ENCODE measurements around the gene DOP1A.

The DOP1A gene

GRCh38 chr6:83126223-83126622 lies 58.8 kb downstream of the DOP1A start:
- Histone ChIP-seq H3K36me3 (ENCODE audit: insufficient read depth, low read depth, low read length) (peaks cover 91% of the 10 kb centered on the region), H3K4me3 (ENCODE audit: low read length) (no peak overlapping the region), H3K9ac (ENCODE audit: low read depth, low read length) (no peak overlapping the region), H3K27me3 (ENCODE audit: insufficient read depth, low read length) (no peaks in the 10 kb centered on the region), H3K4me1 (ENCODE audit: insufficient read depth, low read length) (peaks cover 11% of the 10 kb centered on the region), H3K27ac (ENCODE audit: low read length) (peak overlapping the region; percentile 70), H3K9me3 (ENCODE audit: insufficient read depth, low read depth, low read length) (no peaks in the 10 kb centered on the region)

- Histone ChIP-seq H3K27ac (ENCODE audit: low read length) (peak overlapping the region; percentile 70), H3K9ac (ENCODE audit: low read depth, low read length) (no peak overlapping the region), H3K27me3 (ENCODE audit: insufficient read depth, low read length) (no peaks in the 10 kb centered on the region), H3K9me3 (ENCODE audit: insufficient read depth, low read depth, low read length) (no peaks in the 10 kb centered on the region), H3K4me1 (ENCODE audit: insufficient read depth, low read length) (peaks cover 11% of the 10 kb centered on the region), H3K4me3 (ENCODE audit: low read length) (no peak overlapping the region), H3K36me3 (ENCODE audit: insufficient read depth, low read depth, low read length) (peaks cover 94% of the 10 kb centered on the region)
These were observed 59.3 kb downstream of the DOP1A start for GRCh38 chr6:83126807-83127206.

GRCh38 chr6:83127258-83127657 lies 59.8 kb downstream of the DOP1A start:
- Histone ChIP-seq H3K36me3 (ENCODE audit: insufficient read depth, low read depth, low read length) (peaks cover 94% of the 10 kb centered on the region), H3K27me3 (ENCODE audit: insufficient read depth, low read length) (no peaks in the 10 kb centered on the region), H3K27ac (ENCODE audit: low read length) (no peak overlapping the region), H3K9me3 (ENCODE audit: insufficient read depth, low read depth, low read length) (no peaks in the 10 kb centered on the region), H3K9ac (ENCODE audit: low read depth, low read length) (no peak overlapping the region), H3K4me1 (ENCODE audit: insufficient read depth, low read length) (peaks cover 11% of the 10 kb centered on the region), H3K4me3 (ENCODE audit: low read length) (no peak overlapping the region)

- no peaks in the 10 kb centered on the region for H3K27me3 ChIP-seq (ENCODE audit: insufficient read depth, low read length)
- no peak overlapping the region for H3K9ac ChIP-seq (ENCODE audit: low read depth, low read length)
- peaks cover 95% of the 10 kb centered on the region for H3K36me3 ChIP-seq (ENCODE audit: insufficient read depth, low read depth, low read length)
- peaks cover 11% of the 10 kb centered on the region for H3K4me1 ChIP-seq (ENCODE audit: insufficient read depth, low read length)
- no peak overlapping the region for H3K4me3 ChIP-seq (ENCODE audit: low read length)
- H3K9me3 ChIP-seq (ENCODE audit: insufficient read depth, low read depth, low read length), result no peaks in the 10 kb centered on the region
- H3K27ac ChIP-seq (ENCODE audit: low read length), result no peak overlapping the region
These were observed 60.5 kb downstream of the DOP1A start for GRCh38 chr6:83127976-83128375.

GRCh38 chr6:83132121-83132520 lies 64.7 kb downstream of the DOP1A start:
- H3K36me3 ChIP-seq (ENCODE audit: insufficient read depth, low read depth, low read length), result peaks cover 87% of the 10 kb centered on the region
- H3K9me3 ChIP-seq (ENCODE audit: insufficient read depth, low read depth, low read length), result no peaks in the 10 kb centered on the region
- peaks cover 3% of the 10 kb centered on the region for H3K4me1 ChIP-seq (ENCODE audit: insufficient read depth, low read length)
- H3K4me3 ChIP-seq (ENCODE audit: low read length), result no peak overlapping the region
- H3K27ac ChIP-seq (ENCODE audit: low read length), result no peak overlapping the region
- H3K9ac ChIP-seq (ENCODE audit: low read depth, low read length), result no peak overlapping the region
- H3K27me3 ChIP-seq (ENCODE audit: insufficient read depth, low read length), result no peaks in the 10 kb centered on the region

- Histone ChIP-seq H3K27me3 (ENCODE audit: insufficient read depth, low read length) (no peaks in the 10 kb centered on the region), H3K4me1 (ENCODE audit: insufficient read depth, low read length) (no peaks in the 10 kb centered on the region), H3K9me3 (ENCODE audit: insufficient read depth, low read depth, low read length) (no peaks in the 10 kb centered on the region), H3K9ac (ENCODE audit: low read depth, low read length) (no peak overlapping the region), H3K36me3 (ENCODE audit: insufficient read depth, low read depth, low read length) (peaks cover 79% of the 10 kb centered on the region), H3K4me3 (ENCODE audit: low read length) (no peak overlapping the region), H3K27ac (ENCODE audit: low read length) (no peak overlapping the region)
These were observed 70.7 kb downstream of the DOP1A start for GRCh38 chr6:83138118-83138722.

DNA sequence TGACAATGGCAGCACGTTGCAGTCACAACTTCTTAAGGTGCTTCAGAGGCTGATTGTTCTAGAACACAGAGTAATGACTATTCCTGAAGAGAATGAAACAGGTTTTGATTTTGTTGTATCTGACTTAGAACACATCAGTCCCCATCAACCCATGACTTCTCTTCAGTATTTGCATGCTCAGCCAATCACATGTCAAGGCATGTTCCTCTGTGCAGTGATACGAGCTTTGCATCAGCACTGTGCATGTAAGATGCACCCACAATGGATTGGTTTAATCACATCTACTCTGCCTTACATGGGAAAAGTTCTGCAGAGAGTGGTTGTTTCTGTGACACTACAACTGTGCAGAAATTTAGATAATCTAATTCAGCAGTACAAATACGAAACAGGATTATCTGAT lies 71.3 kb downstream of the DOP1A start:
- Histone ChIP-seq H3K27me3 (ENCODE audit: insufficient read depth, low read length) (no peaks in the 10 kb centered on the region), H3K9ac (ENCODE audit: low read depth, low read length) (no peak overlapping the region), H3K4me3 (ENCODE audit: low read length) (no peak overlapping the region), H3K9me3 (ENCODE audit: insufficient read depth, low read depth, low read length) (no peaks in the 10 kb centered on the region), H3K4me1 (ENCODE audit: insufficient read depth, low read length) (no peaks in the 10 kb centered on the region), H3K27ac (ENCODE audit: low read length) (no peak overlapping the region), H3K36me3 (ENCODE audit: insufficient read depth, low read depth, low read length) (peaks cover 84% of the 10 kb centered on the region)

DNA sequence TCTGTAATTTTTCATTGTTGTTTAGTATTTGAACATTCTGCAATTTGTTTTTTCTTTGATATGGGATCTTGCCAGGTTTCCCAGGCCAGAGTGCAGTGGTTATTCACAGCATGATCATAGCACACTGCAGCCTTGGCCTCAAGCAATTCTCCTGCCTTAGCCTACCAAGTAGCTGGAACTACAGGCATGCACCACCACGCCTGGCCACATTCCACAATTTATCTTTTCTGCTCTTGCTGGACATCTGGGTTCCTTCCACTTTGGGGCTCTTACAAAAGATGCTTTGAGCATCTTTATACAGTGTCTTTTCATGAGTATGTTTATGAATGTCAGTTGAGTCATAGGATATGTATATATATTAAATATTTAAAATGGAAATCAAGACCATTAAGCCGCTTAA lies 83.6 kb downstream of the DOP1A start:
- H3K36me3 ChIP-seq (ENCODE audit: insufficient read depth, low read depth, low read length), result peaks cover 61% of the 10 kb centered on the region
- H3K9ac ChIP-seq (ENCODE audit: low read depth, low read length), result no peak overlapping the region
- H3K4me3 ChIP-seq (ENCODE audit: low read length), result no peak overlapping the region
- no peaks in the 10 kb centered on the region for H3K27me3 ChIP-seq (ENCODE audit: insufficient read depth, low read length)
- no peaks in the 10 kb centered on the region for H3K9me3 ChIP-seq (ENCODE audit: insufficient read depth, low read depth, low read length)
- H3K4me1 ChIP-seq (ENCODE audit: insufficient read depth, low read length), result no peaks in the 10 kb centered on the region
- H3K27ac ChIP-seq (ENCODE audit: low read length), result no peak overlapping the region

- no peaks in the 10 kb centered on the region for H3K9me3 ChIP-seq (ENCODE audit: insufficient read depth, low read depth, low read length)
- no peak overlapping the region for H3K4me3 ChIP-seq (ENCODE audit: low read length)
- no peak overlapping the region for H3K27ac ChIP-seq (ENCODE audit: low read length)
- no peaks in the 10 kb centered on the region for H3K27me3 ChIP-seq (ENCODE audit: insufficient read depth, low read length)
- no peaks in the 10 kb centered on the region for H3K4me1 ChIP-seq (ENCODE audit: insufficient read depth, low read length)
- H3K9ac ChIP-seq (ENCODE audit: low read depth, low read length), result no peak overlapping the region
- H3K36me3 ChIP-seq (ENCODE audit: insufficient read depth, low read depth, low read length), result peaks cover 70% of the 10 kb centered on the region
These were observed 85.4 kb downstream of the DOP1A start for GRCh38 chr6:83152913-83153312.

GRCh38 chr6:83153883-83154521 lies 86.5 kb downstream of the DOP1A start:
- H3K9me3 ChIP-seq (ENCODE audit: insufficient read depth, low read depth, low read length), result no peaks in the 10 kb centered on the region
- H3K27ac ChIP-seq (ENCODE audit: low read length), result no peak overlapping the region
- no peak overlapping the region for H3K4me3 ChIP-seq (ENCODE audit: low read length)
- no peak overlapping the region for H3K9ac ChIP-seq (ENCODE audit: low read depth, low read length)
- no peaks in the 10 kb centered on the region for H3K4me1 ChIP-seq (ENCODE audit: insufficient read depth, low read length)
- H3K36me3 ChIP-seq (ENCODE audit: insufficient read depth, low read depth, low read length), result peaks cover 62% of the 10 kb centered on the region
- no peaks in the 10 kb centered on the region for H3K27me3 ChIP-seq (ENCODE audit: insufficient read depth, low read length)

- Histone ChIP-seq H3K36me3 (ENCODE audit: insufficient read depth, low read depth, low read length) (peaks cover 77% of the 10 kb centered on the region), H3K9me3 (ENCODE audit: insufficient read depth, low read depth, low read length) (no peaks in the 10 kb centered on the region), H3K4me1 (ENCODE audit: insufficient read depth, low read length) (no peaks in the 10 kb centered on the region), H3K4me3 (ENCODE audit: low read length) (no peak overlapping the region), H3K27me3 (ENCODE audit: insufficient read depth, low read length) (no peaks in the 10 kb centered on the region), H3K27ac (ENCODE audit: low read length) (no peak overlapping the region), H3K9ac (ENCODE audit: low read depth, low read length) (no peak overlapping the region)
These were observed 88.3 kb downstream of the DOP1A start for GRCh38 chr6:83155794-83156193.

DNA sequence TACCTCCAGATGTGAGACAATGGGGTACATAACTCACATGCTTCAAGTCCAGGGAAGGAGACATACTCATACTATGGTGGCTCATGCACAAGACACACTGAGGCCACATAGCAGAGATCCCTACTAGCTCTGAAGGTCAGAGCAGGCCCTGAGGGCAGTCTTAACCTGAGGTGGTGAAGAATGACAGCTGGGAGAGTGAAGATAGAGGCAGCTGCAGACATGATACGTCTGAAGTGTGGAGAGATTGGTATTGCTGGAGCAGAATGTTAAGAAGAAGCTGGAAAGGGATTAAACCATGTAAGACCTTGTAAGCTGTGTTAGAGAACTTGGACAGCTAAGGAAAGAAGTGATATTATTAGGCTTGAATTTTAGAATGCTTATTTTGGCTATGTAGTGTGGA lies 92.7 kb downstream of the DOP1A start:
- H3K36me3 ChIP-seq (ENCODE audit: insufficient read depth, low read depth, low read length), result peaks cover 69% of the 10 kb centered on the region

More for the DNA sequence above, 92.7 kb downstream of the DOP1A start:
- no peaks in the 10 kb centered on the region for H3K4me1 ChIP-seq (ENCODE audit: insufficient read depth, low read length)
- no peak overlapping the region for H3K4me3 ChIP-seq (ENCODE audit: low read length)
- no peaks in the 10 kb centered on the region for H3K27me3 ChIP-seq (ENCODE audit: insufficient read depth, low read length)
- H3K9me3 ChIP-seq (ENCODE audit: insufficient read depth, low read depth, low read length), result no peaks in the 10 kb centered on the region
- no peak overlapping the region for H3K27ac ChIP-seq (ENCODE audit: low read length)
- no peak overlapping the region for H3K9ac ChIP-seq (ENCODE audit: low read depth, low read length)

Data from iPS-20b (cell line).